Measurements from ENCODE around the gene GAS2L1.

GAS2L1 gene

GRCh38 chr22:29275819-29276565 lies 30.5 kb upstream of the GAS2L1 start:
- no peak for DNase-seq

- no peak for DNase-seq
Measured at GRCh38 chr22:29277927-29278326, 28.5 kb upstream of the GAS2L1 start.

GRCh38 chr22:29284196-29284595 lies 22.3 kb upstream of the GAS2L1 start:
- no peak for DNase-seq

GRCh38 chr22:29288837-29289236 lies 17.6 kb upstream of the GAS2L1 start:
- DNase-seq = no peak

- no peak for DNase-seq
Measured at GRCh38 chr22:29290061-29290460, 16.4 kb upstream of the GAS2L1 start.

- DNase-seq = no peak
Measured at GRCh38 chr22:29291215-29291614, 15.2 kb upstream of the GAS2L1 start.

- no peak for DNase-seq
Measured at GRCh38 chr22:29292379-29292778, 14.1 kb upstream of the GAS2L1 start.

- no peak for DNase-seq
Measured at GRCh38 chr22:29298641-29299040, 7.8 kb upstream of the GAS2L1 start.

- DNase-seq = no peak
Measured at GRCh38 chr22:29299136-29299900, 7.1 kb upstream of the GAS2L1 start.

GRCh38 chr22:29300467-29300806 lies 6.0 kb upstream of the GAS2L1 start:
- no peak for DNase-seq

- DNase-seq = no peak
Measured at GRCh38 chr22:29300807-29301601, 5.4 kb upstream of the GAS2L1 start.

- no peak for DNase-seq
Measured at GRCh38 chr22:29301716-29302401, 4.6 kb upstream of the GAS2L1 start.

- DNase-seq = no peak
Measured at GRCh38 chr22:29302402-29302680, 4.1 kb upstream of the GAS2L1 start.

- DNase-seq = no peak
Measured at GRCh38 chr22:29302681-29303465, 3.6 kb upstream of the GAS2L1 start.

- no peak for DNase-seq
Measured at GRCh38 chr22:29305836-29306174, 645 bp upstream of the GAS2L1 start.

GRCh38 chr22:29306835-29307595 lies 565 bp downstream of the GAS2L1 start:
- DNase-seq = no peak

- DNase-seq = no peak
Measured at GRCh38 chr22:29307596-29308147, 1.2 kb downstream of the GAS2L1 start.

- DNase-seq = no peak
Measured at GRCh38 chr22:29308148-29308790, 1.8 kb downstream of the GAS2L1 start.

GRCh38 chr22:29308791-29309262 lies 2.4 kb downstream of the GAS2L1 start:
- no peak for DNase-seq

GRCh38 chr22:29309332-29310064 lies 3.0 kb downstream of the GAS2L1 start:
- DNase-seq = no peak

Measured in activated CD4-positive, alpha-beta T cell treated with anti-CD3 and anti-CD28 coated beads for 4 hours (primary cell).